GM21619 (cell line): ENCODE results near the gene CPXM2.

Source experiments
- ATAC-seq: cut with Tn5 transposase; IDR thresholded peaks from one replicate; pipeline ENCODE4 v1.9.1; 2021; ENCODE audit not compliant: unreplicated experiment

CPXM2 gene

GRCh38 chr10:123704076-123704475 lies 187.5 kb downstream of the CPXM2 start:
- ATAC-seq: no peak

GRCh38 chr10:123703195-123703790 lies 188.3 kb downstream of the CPXM2 start:
- ATAC-seq: no peak
